GM21619 (cell line): ENCODE data around the gene C19orf33.

Experiments used
- ATAC-seq: cut with Tn5 transposase; IDR thresholded peaks from one replicate; pipeline ENCODE4 v1.9.1; 2021; ENCODE audit not compliant: unreplicated experiment

The C19orf33 gene

DNA sequence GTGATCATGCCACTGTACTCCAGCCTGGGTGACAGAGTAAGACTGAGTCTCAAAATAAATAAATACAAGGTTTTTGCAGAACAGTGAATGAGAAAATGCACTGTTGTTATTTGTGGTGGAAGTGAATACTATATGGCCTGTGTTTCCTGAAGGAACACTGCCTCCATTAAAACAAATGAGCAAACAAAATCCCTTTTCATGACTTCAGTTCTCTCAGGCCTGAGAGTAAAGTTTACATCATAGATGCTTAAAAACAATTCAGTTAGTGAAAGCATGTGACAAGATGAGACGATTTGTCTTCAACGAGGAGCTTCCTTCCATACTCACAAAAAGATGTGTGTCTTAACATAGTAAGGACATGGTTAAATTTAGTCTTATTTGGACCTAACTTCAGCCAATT is 25.3 kb upstream of the C19orf33 start:
- ATAC-seq: no peak

DNA sequence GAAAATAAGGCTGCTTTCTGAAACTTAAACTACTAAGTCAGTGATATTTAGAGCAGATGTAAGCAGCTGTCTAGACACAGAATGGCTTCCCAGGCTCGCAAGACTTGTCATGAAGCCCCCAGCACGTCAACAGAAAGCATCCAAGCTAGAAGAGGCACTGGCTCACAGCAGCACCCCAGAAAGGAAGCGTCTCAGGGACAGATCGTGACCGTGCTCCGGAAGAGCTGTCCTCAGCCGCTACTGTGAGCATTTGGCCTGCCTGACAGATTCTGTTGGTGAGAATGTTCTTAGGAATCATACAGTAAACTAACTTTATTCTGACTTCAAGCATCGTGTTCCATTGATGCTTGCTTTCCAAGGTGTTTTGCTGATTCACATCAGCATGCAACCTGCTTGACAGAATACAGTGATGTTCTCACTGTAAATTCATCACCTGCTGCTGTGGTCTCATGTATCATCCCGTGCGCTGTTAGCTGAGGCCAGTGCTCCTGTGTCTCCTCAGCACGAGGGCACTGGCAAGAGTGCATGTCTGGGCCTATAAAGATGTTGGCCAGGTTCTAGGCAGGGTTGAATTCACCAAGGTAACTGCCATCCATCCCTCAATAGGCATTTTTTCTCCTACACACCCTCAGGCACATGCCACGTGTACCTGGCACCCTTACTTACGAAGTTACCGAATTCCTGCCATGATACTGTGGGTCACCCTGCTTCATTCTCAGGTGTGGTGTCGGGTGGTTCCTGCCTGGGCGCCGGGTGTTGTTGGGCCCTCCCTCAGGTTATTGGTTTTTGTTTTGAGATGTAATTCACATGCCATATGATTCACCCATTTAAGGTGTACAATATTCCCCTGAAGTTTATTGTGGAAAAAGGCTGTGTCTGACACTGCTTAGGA is 23.8 kb upstream of the C19orf33 start:
- no peak for ATAC-seq

DNA sequence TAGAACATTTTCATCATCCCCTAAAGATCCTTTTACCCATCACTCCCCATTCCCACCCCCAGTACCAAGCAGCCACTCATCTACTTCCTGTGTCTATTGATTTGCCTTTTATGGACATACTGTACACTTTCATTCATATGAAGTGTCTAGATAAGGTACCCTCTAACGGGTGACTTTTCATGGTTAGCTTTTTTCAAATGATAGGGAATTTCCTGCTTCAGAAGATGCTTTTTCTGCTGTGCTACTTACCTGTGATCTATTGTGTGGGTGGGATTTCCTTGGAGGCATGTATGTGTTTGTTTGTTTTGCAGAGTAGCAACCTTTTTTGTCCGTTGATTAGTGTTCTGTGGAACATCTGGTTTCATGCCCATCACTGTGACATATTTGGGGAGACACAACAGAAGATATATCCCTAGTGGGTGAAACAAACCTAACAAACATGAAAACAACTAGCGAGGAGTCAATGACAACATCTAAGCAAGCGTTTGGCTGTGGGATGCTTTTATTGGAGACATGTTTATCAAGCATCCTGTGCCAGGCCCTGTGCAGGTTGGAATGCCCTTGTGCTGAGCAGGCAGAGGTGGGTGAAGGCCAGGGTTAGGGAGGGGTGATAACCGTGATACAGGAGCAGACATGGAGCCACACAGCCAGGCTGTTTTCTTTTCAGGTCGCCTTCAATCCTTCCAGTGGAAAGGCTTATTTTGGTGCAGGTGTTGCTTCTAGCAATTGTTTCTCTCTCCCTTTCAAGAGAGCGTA is 22.1 kb upstream of the C19orf33 start:
- ATAC-seq: no peak

DNA sequence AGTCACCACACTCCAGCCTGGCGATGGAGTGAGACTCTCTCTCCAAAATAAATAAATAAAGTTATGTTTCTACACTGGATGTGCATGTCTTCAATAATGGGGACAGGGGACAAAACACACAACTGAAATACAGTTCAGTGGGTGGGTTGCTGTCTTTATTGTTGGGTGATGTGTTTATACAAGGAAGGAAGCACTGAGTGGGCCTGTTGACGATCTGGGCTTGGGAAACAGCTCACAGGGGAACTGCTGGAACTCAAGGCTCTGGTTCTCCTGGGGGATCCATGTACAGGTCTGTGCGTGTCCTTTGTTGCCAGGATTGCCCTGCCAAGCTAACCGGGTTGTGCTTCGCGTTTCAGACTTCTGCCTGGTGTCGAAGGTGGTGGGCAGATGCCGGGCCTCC is 20.8 kb upstream of the C19orf33 start:
- no peak for ATAC-seq

DNA sequence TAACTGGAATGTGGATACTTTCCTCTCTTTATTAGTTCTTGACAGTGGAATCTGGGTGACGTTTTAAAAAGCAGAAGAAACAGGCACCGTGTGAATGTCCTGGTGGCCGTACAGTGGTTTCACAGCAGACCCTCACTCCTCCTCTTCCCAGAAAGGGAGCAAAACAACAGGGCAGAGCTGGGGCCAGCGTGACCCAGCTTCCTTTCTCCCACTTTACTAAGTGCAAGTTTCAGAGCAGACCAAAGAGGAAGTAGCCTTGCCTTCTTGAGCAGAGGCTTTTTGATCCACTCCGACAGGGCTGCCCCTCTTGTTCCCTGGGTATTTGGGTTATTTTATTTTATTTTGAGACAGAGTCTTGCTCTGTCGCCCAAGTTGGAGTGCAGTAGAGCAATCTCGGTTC is 19.6 kb upstream of the C19orf33 start:
- ATAC-seq: no peak

DNA sequence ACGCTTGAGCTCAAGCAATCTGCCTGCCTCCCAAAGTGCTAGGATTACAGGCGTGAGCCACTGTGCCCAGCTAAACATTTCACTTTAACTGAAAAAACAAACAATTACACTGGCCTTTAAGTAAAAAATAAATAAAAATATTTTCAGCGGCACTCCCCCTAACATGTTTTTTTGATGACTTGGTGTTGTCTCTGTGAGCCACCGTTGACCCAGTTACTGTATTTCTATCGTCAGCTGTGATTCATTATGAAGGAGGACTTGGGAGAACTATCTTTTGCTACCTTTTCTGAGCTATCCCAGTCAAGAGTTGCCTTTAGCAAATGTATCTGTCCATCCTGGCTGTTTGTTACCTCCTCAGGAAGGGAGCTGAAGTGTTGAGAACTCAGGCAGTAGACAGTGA is 18.5 kb upstream of the C19orf33 start:
- no peak for ATAC-seq

DNA sequence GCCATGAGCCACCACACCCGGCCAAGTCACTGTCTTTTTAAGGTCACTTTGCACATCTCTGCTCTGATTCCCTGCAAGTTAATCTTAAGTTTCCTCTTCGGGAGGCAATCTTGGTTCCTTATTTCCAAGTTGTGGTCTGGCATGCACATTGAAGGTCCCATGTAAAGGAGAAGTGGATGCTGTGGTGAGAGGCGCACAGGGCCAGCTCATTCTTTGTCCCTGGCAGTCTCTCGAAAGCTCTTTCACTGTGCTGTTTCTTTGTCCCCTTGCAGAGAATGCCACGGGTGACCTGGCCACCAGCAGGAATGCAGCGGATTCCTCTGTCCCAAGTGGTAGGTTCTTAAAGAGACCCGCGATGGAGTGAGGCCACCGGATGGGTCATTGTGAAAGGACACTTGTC is 16.4 kb upstream of the C19orf33 start:
- no peak for ATAC-seq

DNA sequence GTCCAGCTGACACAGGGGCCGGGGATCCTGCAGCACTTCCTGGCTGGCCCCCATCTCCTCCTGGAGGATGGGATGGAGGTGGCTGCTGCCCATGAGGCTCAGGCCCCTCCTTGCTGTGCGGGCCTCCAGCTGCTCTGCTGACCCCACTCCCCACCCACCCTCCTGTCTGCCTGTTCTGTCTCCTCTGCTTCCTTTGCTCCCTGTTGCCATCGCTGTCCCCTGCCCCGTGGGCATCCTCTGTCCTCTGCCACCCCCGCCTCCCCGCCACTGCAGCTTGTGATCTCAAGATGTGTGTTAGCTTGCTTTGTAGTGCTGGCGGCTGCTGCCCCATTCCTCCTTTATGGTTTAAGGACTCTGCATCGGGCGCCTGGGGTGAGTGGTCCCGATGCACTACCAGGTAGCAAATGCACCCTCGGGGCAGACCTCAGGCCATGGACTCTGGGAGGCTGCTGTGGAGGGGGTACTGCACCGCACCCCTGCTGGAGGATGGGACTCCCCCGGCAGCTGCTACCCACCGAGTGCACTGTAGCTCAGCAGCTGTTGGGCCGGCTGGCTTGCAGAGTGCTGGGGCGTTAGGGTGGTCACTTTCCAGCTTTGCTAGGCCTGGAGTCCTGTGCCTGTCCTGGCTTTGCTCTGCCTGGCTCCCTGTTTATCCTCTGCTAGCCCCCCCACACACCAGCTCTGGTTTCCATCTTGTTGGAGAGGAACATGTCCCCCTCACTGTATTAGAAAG is 15.8 kb upstream of the C19orf33 start:
- ATAC-seq: no peak

DNA sequence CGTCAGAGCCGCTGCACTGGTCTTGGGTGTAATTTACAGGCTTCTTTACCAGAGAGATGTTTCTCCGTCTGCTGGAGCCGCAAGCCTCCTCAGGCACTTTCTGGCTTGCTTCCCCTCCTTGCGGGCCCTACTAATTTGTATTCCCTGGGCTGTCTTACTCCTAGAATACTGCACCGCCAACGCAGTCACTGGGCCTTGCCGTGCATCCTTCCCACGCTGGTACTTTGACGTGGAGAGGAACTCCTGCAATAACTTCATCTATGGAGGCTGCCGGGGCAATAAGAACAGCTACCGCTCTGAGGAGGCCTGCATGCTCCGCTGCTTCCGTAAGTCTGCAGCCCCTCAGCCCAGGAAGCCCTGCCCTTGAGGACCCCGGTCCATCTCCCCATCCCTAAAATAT is 14.1 kb upstream of the C19orf33 start:
- ATAC-seq: no peak

DNA sequence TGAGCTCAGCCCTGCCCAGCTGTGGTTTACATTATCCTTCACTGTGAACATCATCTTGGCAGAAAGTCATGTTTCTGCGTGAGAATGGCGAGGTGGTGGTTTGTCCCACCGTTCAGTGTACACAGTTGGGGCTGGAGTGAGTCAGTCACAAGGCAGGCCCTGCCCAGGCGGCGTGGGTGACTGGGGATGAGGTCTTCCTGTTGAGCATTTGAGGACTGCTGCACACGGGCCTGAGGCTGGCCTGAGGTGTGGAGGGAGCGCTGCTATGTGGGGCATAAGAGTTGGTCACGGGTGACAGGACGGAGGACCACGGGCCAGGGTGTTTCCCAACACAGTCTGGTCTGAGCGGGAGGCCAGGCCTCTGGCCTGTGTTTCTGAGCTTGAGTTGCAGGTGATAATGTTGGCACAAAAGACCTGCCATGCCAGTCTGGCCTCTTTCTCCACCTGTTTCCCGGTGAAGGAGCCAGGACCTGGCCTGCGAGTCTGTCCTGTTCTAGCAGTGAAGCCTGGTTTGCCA is 13.4 kb upstream of the C19orf33 start:
- ATAC-seq: no peak

DNA sequence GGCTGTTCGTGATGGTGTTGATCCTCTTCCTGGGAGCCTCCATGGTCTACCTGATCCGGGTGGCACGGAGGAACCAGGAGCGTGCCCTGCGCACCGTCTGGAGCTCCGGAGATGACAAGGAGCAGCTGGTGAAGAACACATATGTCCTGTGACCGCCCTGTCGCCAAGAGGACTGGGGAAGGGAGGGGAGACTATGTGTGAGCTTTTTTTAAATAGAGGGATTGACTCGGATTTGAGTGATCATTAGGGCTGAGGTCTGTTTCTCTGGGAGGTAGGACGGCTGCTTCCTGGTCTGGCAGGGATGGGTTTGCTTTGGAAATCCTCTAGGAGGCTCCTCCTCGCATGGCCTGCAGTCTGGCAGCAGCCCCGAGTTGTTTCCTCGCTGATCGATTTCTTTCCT is 12.2 kb upstream of the C19orf33 start:
- no peak for ATAC-seq

DNA sequence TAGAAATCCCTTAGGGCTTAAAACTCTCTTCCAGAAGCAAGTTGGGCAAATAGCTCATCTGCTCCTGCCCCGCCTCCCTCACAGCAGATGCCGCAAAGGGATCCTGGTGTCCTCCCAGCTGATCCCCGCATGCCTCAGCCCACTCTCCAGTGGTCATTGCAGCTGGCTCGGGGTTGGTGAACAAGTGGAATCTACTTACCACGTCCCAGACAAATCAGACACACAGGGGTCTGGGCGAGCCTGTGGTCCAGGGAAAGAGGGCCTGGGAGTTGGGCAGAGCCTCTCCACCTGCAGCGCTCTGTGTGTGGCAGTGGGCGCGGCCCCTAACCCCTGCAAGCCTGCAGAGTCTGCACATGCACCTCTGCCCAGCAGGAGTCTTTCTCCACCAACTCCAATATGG is 10.8 kb upstream of the C19orf33 start:
- ATAC-seq: no peak

DNA sequence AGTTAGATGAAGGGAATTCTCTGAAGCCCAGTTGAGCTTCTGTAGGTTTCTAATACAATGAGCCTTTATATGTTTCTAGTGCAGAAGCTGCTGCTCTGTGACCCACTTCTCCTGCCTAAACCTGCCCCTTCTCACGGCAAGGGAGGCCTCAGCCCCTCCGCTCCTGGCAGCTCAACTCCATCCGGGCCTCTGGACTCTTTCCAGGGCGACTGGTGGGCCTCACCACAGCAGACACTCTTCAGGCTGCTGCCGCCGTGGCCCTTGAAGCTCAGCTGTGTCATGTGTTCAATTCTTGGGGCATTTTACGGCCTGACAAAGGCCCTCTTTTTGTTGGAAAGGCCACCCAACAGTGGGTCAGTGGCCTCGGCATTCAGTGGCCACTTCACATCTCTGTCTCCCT is 10.0 kb upstream of the C19orf33 start:
- no peak for ATAC-seq

DNA sequence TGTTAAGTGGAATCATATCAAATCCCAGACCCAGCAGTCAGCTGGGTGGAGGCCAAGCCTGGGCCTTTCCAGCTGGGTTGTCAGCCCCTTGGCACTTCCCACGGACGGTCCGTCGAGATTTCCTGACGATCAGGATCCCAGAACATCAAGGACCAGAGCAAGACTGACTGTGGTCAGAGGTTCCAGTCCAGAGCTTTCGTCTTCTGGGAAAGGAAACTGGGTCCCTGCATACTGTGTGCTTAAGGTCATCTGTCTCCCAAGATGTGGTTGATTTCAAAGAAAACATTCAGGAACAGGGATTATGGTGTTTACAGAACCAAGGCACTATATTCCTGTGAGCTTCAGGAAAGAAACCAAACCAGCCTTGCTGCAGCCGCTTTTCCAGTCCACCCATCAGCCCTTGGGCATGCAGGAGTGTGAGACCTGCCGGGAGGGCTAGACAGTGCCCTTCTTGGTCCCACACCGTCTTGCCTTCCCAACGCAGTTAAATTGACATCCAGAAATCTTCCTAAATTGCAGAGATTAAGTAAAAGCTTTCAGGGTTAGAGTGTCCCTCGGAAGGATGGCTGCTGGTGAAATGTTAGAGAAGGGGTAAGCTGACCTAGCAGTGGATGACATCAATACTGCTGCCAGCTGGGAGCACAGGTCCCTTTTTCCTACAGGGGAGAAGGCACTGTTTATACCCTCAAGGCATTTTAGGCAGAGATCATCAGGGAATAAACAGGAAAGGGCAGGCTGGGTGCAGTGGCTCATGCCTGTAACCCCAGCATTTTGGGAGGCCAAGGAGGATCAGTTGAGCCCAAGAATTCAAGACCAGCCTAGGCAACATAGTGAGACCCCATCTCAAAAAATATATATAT is 5.0 kb upstream of the C19orf33 start:
- no peak for ATAC-seq

DNA sequence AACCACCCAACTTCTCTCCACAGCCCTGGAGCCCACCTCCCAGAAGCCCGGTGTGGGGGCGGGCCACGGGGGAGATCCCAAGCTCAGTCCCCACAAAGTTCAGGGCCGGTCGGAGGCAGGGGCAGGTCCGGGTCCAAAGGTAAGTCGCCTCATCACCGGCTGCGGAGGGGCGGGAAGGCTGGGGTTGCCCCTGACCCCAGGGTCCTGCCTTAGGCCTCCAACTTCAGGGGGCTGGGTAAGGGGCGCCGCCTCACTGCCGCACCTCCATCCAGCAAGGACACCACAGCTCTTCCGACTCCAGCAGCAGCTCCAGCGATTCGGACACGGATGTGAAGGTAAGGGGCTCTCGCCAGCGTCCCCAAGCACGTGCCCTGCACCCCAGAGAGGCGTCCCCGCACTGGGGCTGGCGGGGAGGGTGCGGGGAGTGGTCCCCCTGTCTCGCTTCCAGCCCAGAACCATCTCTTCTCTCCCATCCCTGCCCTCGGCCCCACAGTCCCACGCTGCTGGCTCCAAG is 358 bp downstream of the C19orf33 start:
- no peak for ATAC-seq

DNA sequence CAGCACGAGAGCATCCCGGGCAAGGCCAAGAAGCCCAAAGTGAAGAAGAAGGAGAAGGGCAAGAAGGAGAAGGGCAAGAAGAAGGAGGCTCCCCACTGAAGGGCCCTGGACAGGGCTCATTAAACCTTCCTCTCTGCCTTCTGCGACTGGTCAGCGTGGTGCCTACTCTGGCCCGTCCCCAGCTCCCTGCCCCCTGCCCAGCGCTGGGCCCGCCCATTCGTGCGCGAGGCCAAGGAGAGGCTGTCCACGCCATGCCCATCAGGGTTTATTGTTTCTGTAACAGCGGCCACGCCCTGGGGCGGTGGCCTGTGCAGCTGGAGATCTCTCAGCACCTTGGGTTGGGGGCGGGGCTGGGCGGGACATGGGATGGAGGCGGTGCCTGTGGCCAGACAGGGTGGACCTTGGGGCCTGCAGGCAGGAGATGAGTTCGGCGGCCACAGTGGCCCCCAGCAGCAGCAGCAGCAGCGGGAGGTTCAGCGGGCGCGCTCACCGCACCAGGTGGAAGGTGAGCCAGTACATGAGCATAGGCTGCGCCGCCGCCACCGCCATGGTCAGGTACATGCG is 897 bp downstream of the C19orf33 start:
- no peak for ATAC-seq

DNA sequence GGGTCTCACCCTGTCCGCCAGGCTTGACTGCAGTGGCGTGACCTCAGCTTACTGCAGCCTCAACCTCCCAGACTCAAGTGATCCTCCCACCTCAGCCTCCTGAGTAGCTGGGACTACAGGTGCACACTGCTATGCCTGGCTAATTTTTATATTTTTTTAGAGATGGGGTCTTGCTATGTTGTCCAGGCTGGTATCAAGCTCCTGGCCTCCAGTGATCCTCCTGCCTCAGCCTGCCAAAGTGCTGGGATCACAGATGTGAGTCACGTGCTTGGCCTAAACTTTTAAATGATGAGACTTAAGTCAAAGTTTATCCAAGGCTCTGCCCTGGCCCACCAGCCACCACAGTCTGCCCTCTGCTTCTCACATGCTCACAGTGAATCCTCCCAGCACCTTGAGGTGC is 2.2 kb downstream of the C19orf33 start:
- no peak for ATAC-seq

DNA sequence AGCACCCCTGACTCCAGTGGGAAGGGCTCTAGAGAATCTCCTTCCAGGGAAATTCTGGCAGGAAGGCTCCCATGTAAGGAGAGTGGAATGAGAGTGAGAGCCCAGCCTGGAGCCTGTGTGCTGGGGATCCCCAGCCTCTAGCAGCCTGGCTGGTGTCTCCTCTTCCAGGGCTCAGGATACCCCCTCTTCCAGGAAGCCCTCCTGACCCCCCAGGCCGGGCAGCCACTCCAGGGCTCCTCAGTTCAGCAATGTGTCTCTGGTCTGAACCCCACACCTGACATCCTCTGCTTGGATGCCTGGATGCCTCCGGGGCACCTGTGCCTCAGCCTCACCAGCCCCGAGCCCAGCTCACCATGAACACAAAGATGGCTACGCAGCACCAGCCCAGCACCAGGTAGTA is 3.0 kb downstream of the C19orf33 start:
- ATAC-seq: no peak

DNA sequence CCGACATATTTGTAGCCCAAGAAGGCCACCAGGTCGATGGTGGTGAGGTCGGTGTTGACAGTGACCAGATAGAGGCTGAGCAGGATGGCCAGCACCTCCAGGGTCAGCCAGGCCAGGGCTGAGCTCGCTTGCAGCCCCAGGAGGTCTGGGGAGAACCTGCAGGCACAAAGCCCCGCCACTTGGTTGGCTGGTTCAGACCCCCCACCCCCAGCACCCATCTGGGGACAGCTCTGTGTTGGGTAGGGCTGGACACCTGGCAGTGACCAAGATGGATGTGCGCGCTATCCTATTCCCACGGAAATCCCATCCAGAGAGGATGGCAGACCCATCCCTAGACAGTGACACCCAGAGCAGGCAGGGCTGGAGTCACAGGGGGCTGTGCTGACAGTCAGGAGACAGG is 3.5 kb downstream of the C19orf33 start:
- ATAC-seq: no peak
